T47D (cell line): ENCODE results near the gene SNTB2.

Source experiments
- DNase-seq, 2 experiments: peaks; one replicate each; pipeline versions ENCODE4 v3.0.0 to v3.0.0-alpha.2; 2011 to 2012; ENCODE audit warnings: low read depth in 1 of 2, low spot score in 1 of 2
- JUND ChIP-seq: IDR thresholded peaks from 2 replicates; pipeline ENCODE4 v1.6.1; 2012; ENCODE audit warnings: low read depth
- in situ Hi-C: cut with HindIII; loops from 2 replicates; pipeline ENCODE4 v1.10.0; 2016; ENCODE audit warnings: low sequenced_read_pairs, low pct_unique_long_range_greater_than_20kb

Gene SNTB2

DNA sequence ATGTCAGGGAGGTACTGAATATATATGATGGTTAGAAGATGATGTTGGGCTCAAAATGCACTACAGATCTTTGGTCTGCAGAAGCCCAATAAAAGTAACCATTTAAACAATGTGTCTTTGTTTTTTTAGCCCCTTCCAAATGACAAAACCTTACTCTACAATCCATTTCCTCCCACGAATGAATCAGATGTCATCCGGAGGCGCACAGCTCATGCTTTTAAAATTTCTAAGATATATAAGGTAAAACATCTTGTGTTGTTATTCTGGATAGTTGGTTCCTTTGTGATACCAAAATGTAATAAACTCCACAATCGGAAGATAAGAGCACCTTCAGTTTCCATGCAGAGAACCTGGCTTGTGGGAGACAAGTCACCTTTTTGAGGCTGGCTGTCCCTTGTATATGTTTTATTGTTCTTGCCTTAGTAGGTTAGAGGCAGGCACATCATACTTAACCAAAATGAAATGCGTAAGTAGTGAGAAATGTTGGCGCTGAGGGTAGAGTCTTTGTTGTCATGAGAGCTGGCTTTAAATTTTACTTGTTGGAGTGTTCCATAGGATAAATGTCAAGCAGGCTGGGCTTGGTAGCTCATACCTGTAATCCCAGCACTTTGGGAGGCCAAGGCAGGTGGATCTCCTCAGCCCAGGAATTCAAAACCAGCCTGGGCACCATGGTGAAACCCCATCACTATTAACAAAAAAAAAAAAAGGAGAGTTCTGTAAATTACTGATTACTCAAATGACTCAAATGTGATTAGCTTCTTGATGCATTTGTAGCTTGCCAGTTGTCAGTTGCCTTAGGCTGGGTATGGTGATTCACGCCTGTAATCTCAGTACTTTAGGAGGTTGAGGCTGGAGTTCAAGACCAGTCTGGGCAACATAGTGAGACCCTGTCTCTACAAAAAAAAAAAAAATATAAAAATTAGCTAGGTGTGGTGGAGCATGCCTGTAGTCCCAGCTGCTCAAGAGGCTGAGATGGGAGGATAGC, 19.7 kb upstream of the SNTB2 start:
- DNase-seq, result no peak
- TF ChIP-seq JUND, result no peak
- in situ Hi-C loops, result no loop called here

DNA sequence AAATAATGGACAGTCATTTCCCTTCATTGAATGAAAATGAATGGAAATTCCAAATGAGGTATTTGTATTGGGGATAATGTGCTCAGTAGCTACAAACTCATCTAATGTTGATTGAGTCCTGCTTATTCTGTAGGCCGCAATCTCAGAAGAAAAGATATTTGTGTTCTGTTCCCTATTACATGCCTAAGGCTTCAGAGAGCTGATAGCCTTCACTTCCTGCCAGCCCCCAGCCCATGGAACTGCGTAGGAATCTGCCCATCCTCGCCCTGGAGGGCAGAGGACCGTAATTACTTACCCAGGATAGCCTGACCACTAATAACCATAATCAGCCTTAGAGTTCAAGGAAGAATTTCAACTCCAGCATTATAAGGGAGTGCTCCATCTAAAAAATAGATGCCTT, 17.9 kb upstream of the SNTB2 start:
- no peak for TF ChIP-seq JUND
- DNase-seq, result no peak
- in situ Hi-C loops, result no loop called here

DNA sequence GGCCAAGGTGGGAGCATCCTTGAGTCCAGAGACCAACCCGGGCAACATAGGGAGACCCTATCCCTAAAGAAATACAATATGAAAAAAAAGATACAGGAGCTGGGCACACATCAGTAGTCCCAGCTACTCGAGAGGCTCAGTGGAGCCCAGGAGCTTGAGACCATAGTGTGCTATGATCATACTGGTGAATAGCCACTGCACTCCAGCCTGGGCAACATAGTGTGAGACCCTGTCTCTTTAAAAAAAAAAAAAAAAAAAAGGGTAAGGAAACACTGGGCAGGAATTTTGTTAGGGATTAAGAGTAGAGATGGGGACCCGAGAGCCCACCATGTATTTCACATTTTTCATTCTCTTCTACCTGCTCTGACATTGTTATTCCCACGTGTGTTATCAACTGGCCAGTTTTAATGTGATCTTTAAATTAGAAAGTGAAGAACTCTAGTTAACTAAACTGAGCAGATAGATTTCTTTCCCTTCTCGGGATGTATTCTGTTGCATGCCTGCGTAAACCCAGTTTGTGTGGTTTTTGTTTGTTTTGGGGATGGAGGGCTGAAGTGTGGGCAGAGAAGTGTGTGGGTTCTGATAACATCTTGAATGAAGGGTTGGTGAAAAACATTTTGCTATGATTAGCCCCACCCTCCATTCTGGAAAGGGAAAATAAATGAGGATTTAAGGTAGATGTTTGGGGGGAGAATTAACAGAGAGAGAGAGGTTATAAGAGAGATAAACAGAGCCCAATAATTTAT, 17.2 kb upstream of the SNTB2 start:
- no peak for DNase-seq
- TF ChIP-seq JUND, result no peak
- in situ Hi-C loops, result no loop called here

DNA sequence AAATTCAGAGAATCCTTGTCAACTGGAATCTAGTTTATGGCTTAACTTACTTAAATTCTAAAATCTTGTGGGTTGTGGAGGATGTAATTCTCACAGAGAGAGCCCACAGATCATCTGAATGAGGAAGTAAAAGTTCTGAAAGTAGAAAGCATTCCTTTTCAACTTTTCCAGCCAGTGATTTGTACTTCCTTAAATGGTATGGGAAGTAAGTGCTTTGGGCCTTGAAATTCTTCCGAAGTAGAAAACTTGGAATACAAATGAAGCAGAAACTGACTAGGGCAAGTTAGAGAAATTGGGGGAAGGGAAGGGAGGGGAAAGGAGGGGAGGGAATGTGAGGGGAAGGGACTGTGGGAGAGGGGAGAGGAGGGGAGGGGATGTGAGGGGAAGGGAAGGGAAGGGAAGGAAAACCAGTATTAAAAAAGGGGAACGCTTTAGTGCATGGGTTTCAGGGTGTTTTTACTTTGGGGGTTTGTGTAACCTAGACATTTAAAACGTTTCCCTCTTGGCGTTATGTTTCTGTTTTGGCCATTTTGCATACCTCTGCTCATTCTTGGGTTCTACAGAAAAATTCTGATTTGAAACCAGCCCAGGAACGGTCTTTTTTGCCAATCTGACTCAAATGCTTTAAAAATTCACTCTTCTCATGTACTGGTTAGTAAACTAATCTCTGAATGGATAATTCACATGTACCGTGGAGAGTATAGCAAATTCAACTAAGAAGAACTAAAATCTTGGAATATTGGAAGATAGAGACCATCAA, 15.5 kb upstream of the SNTB2 start:
- in situ Hi-C loops, result no loop called here
- TF ChIP-seq JUND, result no peak
- DNase-seq, result no peak

DNA sequence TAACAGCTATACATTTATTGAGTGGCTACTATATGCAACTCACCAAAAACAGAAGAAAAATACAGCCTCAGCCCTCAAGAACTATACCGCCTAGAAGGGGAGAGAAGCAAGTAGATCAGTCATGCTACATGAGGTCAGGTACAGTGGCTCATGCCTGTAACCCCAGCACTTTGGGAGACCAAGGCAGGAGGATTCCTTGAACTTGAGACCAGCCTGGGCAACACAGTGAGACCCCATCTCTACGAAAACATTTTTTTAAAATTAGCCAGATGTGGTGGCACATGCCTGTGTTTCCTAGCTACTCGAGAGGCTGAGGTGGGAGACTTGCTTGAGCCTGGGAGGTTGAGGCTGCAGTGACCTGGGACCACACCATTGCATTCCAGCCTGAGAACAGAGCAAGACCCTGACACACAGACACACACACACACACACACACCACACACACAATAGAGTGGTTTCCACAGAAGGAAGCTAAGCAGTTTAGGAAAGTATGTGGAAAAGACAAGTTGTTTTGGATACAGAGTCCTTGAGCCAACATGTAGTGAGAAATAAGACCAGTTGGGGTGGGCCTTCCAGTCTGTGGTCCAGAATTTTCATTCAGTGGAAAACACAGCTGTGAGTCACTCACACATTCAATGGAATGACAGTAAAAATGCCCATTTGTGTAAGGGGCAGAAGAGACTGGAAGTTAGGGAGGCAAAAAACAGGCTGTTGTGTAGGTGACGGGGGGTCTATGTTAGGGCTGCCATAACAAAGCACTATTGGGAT, 10.7 kb upstream of the SNTB2 start:
- no peak for TF ChIP-seq JUND
- DNase-seq, result no peak
- in situ Hi-C loops, result no loop called here

DNA sequence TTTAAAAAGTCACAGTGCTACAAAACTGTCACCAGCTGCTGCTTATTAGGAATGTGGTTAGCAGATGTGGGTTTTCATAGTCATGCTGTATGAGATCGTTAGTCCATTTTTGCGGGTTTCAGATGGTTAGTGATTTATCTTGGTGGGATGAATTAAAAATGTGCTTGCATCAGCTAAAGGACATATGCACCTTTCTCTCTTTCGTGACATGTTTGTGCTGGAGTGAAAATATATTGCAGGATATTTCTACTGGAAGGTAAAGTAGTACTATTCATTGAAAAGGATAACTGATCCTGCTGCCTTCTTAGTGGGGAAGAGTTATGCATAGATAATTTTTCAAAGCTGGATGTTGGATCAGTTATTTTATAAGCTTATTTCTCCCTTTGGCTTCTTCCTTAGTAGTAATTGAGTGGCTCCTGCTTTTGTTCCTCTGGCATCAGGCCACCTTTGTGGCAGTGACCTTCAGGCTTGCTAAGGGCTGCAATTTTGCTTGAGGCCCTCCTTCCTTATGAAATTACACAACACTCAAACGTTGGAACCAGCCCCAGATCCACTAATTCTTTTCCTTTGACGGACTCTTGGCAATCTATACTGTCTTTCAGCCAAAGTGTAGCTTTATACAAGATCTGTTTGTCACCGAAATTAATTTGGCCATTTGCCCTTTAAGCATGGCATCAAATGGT, 7.5 kb upstream of the SNTB2 start:
- TF ChIP-seq JUND, result no peak
- peak; percentile 23 to 75 for DNase-seq
- in situ Hi-C loops, result no loop called here

DNA sequence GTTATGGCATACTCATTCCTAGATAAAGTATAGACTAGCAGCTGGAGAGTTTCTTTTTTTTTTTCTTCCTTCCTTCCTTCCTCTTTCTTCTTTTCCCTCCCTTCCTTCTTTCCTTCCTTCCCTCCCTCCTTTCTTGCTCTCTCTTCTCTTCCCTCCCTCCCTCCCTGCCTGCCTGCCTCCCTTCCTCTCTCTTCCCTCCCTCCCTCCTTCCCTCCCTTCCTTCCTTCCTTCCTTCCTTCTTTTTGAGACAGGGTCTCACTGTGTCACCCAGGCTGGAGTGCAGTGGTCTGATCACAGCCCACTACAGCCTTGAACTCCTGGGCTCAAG, 7.0 kb upstream of the SNTB2 start:
- DNase-seq, result no peak
- no peak for TF ChIP-seq JUND
- in situ Hi-C loops, result no loop called here

DNA sequence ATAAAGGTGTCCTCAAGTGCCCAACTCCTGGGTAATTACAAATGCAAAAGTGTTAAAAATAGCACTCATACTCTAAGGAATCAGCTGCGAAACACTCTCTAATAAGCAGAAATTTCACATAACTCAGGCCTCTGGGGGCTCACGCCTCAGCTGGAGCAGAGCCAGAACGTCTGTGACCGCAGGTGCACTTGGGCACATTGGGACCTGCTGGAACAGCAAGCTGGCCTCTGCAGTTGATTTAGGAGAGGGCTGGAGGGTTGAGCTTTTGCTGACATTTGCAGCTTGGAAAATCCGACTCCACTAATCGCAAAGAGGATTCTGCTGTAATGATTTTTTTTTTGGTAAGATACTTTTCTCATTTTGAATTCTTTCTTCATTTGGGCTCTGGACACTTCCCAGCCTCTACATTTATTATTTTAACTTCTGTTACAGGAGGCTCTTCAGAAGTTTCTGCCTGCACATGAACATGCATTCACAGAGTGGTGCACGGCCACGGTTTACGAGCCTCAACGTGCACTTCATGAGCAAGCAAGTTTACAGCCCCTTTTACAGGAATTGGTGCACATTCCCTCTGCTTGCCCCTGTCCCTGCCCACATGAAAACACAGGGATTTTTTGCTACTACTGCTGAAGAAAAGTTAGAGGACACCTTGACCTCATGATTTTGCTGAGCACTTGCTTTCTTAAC, 4.1 kb upstream of the SNTB2 start:
- in situ Hi-C loops, result no loop called here
- no peak for TF ChIP-seq JUND
- no peak for DNase-seq

DNA sequence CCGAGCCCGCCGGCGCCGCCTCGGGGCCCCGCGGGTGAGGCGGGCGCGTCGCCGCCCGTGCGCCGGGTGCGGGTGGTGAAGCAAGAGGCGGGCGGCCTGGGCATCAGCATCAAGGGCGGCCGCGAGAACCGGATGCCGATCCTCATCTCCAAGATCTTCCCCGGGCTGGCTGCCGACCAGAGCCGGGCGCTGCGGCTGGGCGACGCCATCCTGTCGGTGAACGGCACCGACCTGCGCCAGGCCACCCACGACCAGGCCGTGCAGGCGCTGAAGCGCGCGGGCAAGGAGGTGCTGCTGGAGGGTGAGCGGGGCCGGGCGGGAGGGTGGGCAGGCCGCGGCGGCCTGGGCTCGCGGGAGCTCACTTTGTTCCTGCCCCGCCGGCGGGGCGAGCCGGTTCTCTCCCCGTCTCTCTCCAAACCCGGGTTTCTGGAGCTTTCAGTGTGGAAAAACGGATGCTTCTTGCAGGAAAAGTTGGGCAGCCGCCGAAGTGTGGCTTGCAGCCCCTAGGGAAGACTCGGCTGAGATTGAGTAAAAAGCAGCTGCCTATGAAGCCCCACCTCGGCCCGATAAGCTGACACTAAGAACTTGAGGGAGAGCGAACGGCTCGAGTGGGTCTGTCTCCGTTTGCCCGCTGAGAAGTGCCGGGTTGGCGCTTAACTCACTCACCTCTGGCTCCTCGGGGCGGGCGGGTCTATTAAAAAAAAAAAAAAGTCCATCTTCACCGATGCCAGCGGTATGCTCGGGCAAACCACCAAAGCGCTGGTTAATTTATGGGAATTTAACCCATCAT, 677 bp downstream of the SNTB2 start:
- no peak for TF ChIP-seq JUND
- peak; percentile 44 to 52 for DNase-seq
- in situ Hi-C loops, result no loop called here

DNA sequence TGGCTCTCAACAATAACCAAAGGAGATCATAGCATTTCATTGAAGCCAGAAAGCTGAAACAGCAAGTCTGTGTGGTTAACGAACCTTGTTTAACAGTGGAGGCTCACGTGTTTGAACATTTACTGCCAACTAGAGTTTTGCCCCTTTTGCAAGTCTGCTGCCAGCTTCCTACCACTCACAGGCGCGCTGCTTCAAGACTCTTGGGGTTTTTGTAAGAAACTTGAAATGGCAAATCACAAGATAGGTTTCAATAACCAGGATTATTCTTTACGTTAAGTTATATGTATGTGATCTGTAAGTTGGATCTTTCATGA, 1.2 kb downstream of the SNTB2 start:
- TF ChIP-seq JUND, result no peak
- in situ Hi-C loops, result no loop called here
- no peak for DNase-seq

DNA sequence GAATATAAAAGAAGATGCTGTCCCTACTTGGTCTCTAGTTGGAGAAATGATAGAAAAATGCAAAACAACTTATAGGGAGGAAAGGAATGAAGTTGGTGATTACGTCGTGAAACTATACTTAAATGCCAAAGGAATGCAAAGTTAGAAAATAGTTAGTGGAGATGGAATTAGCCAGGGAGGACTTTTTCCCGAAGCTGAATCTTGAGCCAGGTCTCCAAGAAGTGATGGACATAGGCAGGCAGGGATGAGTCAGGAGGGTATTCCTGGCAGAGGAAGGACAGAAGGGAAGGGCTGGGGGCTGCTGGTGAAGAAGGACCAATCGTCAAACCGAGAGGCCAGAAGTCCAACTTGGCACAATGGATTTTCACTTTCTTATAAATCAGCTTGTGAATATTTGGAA, 1.8 kb downstream of the SNTB2 start:
- no peak for TF ChIP-seq JUND
- DNase-seq, result no peak
- in situ Hi-C loops, result no loop called here
